Uterus (tissue), 4 donors: ENCODE data around the gene ADGB. TPM values are rescaled to one million over a fixed set of nuclear protein-coding genes. Genes with fewer than 3 reads are reported as not detected.
A peak's percentile ranks its signal among the peaks of the same experiment; 100 is the strongest.
"Not testable (repeated sequence)": the region's sequence is repeated elsewhere in the genome, so short reads cannot be mapped to it uniquely, and the experiment has no call there.

Experiments used
- DNase-seq, 2 donors: peaks; one replicate each; pipeline ENCODE4 v3.0.0-alpha.2; 2019 to 2020
- H3K27ac ChIP-seq, 2 donors: fragments of 200-600 bp; sonication (generic); 1 replicate in 1 of 2; 2 replicates in 1 of 2; pipeline ENCODE4 v1.5.1; 2016 to 2018
- H3K27me3 ChIP-seq, 2 donors: fragments of 200-600 bp; sonication (generic); one replicate each; pipeline ENCODE4 v1.5.1; 2018 to 2019; ENCODE audit warnings: control low read depth in 1 of 2
- H3K36me3 ChIP-seq, 2 donors: fragments of 200-600 bp; sonication (generic); one replicate each; pipeline ENCODE4 v1.5.1; 2019; ENCODE audit warnings: control low read depth in 1 of 2
- H3K4me1 ChIP-seq, 2 donors: fragments of 200-600 bp; sonication (generic); one replicate each; pipeline ENCODE4 v1.5.1; 2018 to 2019; ENCODE audit warnings: control low read depth in 1 of 2
- H3K4me3 ChIP-seq, 2 donors: fragments of 200-600 bp; sonication (generic); 1 replicate in 1 of 2; 2 replicates in 1 of 2; pipeline ENCODE4 v1.5.1; 2018 to 2019; ENCODE audit warnings: mild to moderate bottlenecking in 1 of 2
- H3K9me3 ChIP-seq, 2 donors: fragments of 200-600 bp; sonication (generic); one replicate each; pipeline ENCODE4 v1.5.1; 2019; ENCODE audit warnings: control low read depth in 1 of 2
- POLR2A ChIP-seq, 2 donors: fragments of 450-650 bp; IDR thresholded peaks; one replicate each; pipeline ENCODE4 v1.6.1; 2016; ENCODE audit warnings: antibody characterized with exemption in 2 of 2, mild to moderate bottlenecking in 1 of 2, moderate library complexity in 1 of 2
- intact Hi-C: fragments of 100-400 bp; cut with DNase I; formaldehyde crosslinking; loops from one replicate; pipeline ENCODE4 v1.15.1; 2023; ENCODE audit warnings: low total_unique reads
- total RNA-seq, 4 donors: library from RNA; depleted of rRNA in 3 of 4; stranded (reverse); fragments of >200 nt in 3 of 4; gene quantifications; one replicate each; pipeline versions ENCODE4 v1.1.0 to v1.2.4, GENCODE V29; 2014 to 2023
- TF ChIP-seq, protein P1 (sequence below), 4 experiments: fragments of 200-600 bp in 2 of 4; fragments of 450-650 bp in 2 of 4; sonication (generic) in 2 of 4; IDR thresholded peaks; one replicate each; pipeline ENCODE4 v1.5.1; 2016 to 2019; ENCODE audit warnings: antibody characterized with exemption in 4 of 4, mild to moderate bottlenecking in 2 of 4, moderate library complexity in 1 of 4
- donor health status: DM: yes; HTN: yes; CAD: no.

ADGB gene
- total RNA-seq, result 1 to 10 TPM in 2 of 4 donors, not detected in 2; 1.9 to 7.7 TPM

DNA sequence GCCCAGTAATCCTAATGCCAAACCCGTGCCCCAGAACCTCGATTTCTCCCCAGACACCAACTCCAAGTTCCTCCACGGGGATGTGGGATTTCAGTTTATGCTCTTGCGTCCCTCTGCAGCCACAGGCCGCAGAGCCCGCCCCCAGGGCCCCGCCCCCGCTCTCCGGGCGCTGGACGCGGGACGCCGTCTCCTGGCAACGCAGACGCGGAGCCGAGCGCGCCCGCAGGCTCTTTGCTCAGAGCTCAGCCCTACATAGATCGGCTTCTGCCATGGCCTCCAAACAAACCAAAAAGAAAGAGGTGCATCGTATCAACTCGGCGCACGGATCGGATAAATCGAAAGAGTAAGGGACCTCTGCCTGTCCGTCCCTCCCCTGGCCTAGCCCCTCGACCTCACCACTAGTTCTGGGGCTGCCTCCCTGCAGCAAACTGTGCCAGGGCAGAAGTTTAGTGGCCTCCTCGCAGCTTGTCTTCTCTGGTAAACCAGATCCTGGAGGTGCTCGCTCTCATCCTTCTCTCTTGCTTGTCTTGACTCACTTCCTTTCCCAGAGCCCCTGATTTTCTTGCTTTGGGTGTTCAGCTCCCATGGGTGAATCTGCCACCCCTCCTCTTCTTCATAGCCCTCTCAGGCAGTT lies at the start of gene ADGB:
ADGB (plus strand) TSS at position 201 of the 634 bp plus-strand sequence; CDS start at position 270, 69 bp downstream.
- Histone ChIP-seq H3K4me3 (peak within 1 kb of the TSS in 1 of 2 donors; percentile 22), H3K36me3 (no peaks in the 10 kb centered on the region), H3K4me1 (no peaks in the 10 kb centered on the region), H3K9me3 (no peaks in the 10 kb centered on the region), H3K27me3 (no peaks in the 10 kb centered on the region), H3K27ac (no peak within 1 kb of the TSS)
- DNase-seq, result peak in 1 of 2 donors; percentile 49
- TF ChIP-seq, protein P1, sequence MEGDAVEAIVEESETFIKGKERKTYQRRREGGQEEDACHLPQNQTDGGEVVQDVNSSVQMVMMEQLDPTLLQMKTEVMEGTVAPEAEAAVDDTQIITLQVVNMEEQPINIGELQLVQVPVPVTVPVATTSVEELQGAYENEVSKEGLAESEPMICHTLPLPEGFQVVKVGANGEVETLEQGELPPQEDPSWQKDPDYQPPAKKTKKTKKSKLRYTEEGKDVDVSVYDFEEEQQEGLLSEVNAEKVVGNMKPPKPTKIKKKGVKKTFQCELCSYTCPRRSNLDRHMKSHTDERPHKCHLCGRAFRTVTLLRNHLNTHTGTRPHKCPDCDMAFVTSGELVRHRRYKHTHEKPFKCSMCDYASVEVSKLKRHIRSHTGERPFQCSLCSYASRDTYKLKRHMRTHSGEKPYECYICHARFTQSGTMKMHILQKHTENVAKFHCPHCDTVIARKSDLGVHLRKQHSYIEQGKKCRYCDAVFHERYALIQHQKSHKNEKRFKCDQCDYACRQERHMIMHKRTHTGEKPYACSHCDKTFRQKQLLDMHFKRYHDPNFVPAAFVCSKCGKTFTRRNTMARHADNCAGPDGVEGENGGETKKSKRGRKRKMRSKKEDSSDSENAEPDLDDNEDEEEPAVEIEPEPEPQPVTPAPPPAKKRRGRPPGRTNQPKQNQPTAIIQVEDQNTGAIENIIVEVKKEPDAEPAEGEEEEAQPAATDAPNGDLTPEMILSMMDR (IDR thresholded peaks at IDR 0.05), result no peak
- intact Hi-C loops, result no loop called here

DNA sequence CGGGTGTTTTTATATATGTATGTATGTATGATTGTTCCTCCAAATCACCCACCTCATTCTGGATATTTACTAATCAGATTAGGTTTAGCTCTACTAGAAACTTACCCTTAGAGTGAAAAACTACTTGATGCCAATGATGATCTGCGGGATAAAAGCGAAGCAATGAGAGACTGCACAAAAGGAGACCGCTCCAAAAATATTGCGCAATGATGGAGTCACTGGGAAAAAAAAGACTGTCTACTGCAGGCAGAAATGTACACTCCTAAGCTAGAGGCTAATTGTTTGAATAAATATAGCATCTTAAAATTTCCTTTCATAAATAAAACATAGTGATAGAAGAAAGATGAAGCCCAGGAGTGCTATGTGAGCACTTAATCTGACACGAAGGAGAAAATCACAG lies 47.9 kb upstream of the ADGB start:
- H3K9me3 ChIP-seq, result no peaks in the 10 kb centered on the region
- no peaks in the 10 kb centered on the region for H3K36me3 ChIP-seq
- H3K27me3 ChIP-seq, result no peaks in the 10 kb centered on the region
- TF ChIP-seq, protein P1 (IDR thresholded peaks at IDR 0.05), result no peak
- no peak for TF ChIP-seq POLR2A (IDR thresholded peaks at IDR 0.05)
- no peaks in the 10 kb centered on the region for H3K4me1 ChIP-seq
- peak in 1 of 2 donors; percentile 38 for DNase-seq
- intact Hi-C loops, result no loop called here
- peak overlapping the region in 1 of 2 donors; percentile 23 for H3K27ac ChIP-seq
- H3K4me3 ChIP-seq, result no peak overlapping the region

DNA sequence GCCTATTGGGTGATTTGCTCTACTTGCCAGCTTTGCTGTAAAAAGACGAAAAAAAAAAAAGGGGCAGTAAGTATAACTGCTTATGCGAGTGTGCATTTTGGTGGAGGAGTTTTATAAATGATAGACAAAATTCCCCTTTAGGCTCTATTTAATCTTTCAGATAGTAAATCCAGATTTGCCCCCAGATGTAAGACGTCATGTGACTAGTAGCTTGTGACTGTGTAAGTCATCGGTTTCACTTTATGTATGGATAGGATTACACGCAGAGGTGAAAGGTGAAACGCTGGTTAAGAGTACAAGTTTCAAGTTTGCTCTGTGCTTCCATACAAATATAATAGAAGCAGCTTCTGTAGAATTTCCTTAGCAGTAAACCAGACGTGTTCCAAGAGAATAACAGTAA lies 47.2 kb upstream of the ADGB start:
- DNase-seq, result no peak
- no peak overlapping the region for H3K27ac ChIP-seq
- H3K27me3 ChIP-seq, result no peaks in the 10 kb centered on the region
- H3K4me1 ChIP-seq, result no peaks in the 10 kb centered on the region
- no peaks in the 10 kb centered on the region for H3K36me3 ChIP-seq
- H3K4me3 ChIP-seq, result no peak overlapping the region
- intact Hi-C loops, result no loop called here
- no peak for TF ChIP-seq POLR2A (IDR thresholded peaks at IDR 0.05)
- TF ChIP-seq, protein P1 (IDR thresholded peaks at IDR 0.05), result no peak
- H3K9me3 ChIP-seq, result no peaks in the 10 kb centered on the region

DNA sequence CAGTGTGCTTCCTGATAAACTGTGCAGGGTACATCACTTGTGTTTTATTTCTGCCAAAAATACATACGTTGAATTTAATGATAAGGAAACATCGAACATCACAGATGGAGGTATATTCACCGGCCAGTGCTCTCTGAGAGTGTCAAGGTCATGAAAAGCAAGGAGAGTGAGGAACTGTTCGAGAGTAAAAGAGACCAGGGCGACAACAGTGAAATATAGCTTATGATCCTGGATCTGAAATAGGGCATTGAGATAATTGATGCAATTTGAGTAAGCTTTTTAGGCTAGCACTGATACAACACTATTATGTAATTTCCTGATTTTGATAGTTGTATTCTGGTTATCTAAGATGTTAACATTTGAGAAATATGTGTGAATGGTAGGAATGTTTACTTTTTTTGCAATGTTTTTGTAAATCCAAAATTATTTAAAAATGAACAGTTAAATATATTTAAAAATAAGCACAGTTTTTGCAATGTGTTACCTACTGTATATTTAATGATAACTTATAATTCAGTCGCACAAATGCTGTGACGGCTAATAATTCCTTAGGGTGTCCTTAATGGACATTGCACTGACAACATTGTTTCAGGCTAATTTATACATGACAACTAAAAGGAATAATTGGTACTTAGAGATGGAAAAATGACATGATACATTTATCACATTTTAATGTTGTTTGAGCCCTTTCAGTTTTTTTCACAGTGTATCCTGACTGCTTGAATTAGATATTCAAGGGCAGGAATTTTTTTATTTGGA lies 45.2 kb upstream of the ADGB start:
- DNase-seq, result no peak
- no peaks in the 10 kb centered on the region for H3K4me1 ChIP-seq
- intact Hi-C loops, result no loop called here
- H3K36me3 ChIP-seq, result peaks cover 0 to 1% of the 10 kb centered on the region in 2 donors
- H3K4me3 ChIP-seq, result no peak overlapping the region
- H3K27ac ChIP-seq, result no peak overlapping the region
- TF ChIP-seq, protein P1 (IDR thresholded peaks at IDR 0.05), result no peak
- TF ChIP-seq POLR2A (IDR thresholded peaks at IDR 0.05), result no peak
- H3K27me3 ChIP-seq, result no peaks in the 10 kb centered on the region
- H3K9me3 ChIP-seq, result no peaks in the 10 kb centered on the region

DNA sequence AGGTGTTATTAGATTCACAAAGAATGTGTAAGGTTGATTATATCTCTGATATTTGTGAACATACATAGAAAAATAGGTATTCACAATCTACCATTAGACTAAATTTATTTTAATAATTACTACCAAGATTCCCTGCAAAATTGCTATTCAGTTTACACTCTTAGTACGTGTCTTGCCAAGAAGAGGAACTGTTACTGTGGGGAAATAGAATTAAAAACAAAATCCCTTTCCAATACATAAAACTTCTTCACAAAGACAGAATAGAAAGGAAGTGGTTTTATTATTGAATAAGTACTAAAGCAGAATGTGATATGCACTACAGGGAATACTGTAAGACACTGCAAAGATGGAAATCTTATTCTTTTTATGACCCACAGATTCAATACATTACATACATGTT lies 38.2 kb upstream of the ADGB start:
- TF ChIP-seq, protein P1 (IDR thresholded peaks at IDR 0.05), result no peak
- TF ChIP-seq POLR2A (IDR thresholded peaks at IDR 0.05), result no peak
- DNase-seq, result no peak
- Histone ChIP-seq H3K36me3 (peaks cover 0 to 3% of the 10 kb centered on the region in 2 donors), H3K27me3 (no peaks in the 10 kb centered on the region), H3K9me3 (no peaks in the 10 kb centered on the region), H3K4me1 (no peaks in the 10 kb centered on the region), H3K27ac (no peak overlapping the region), H3K4me3 (no peak overlapping the region)
- intact Hi-C loops, result no loop called here

DNA sequence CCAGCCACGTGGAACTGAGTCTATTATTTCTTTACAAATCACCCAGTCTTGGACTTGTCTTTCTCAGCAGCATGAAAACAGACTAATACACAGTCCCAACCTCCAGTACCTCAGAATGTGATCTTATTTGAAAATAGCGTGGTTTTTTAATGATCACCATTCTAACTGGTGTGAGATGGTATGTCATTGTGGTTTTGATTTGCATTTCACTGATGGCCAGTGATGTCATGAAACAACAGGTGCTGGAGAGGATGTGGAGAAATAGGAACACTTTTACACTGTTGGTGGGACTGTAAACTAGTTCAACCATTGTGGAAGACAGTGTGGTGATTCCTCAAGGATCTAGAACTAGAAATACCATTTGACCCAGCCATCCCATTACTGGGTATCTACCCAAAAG lies 32.1 kb upstream of the ADGB start:
- intact Hi-C loops, H3K4me3 ChIP-seq, DNase-seq, H3K36me3 ChIP-seq, H3K27me3 ChIP-seq, H3K27ac ChIP-seq, H3K9me3 ChIP-seq, H3K4me1 ChIP-seq: not testable (repeated sequence)

DNA sequence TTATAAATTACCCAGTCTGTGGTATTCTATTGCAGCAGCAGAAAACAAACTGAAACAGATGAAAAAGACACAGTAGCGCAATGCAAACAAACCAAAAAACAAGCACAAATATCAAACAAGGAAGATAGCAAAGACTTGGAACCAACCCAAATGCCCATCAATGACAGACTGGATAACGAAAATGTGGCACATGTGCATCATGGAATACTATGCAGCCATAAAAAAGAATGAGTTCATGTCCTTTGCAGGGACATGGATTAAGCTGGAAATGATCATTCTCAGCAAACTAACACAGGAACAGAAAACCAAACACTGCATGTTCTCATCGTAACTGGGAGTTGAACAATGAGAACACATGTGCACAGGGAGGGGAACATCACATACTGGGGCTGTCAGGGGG lies 30.2 kb upstream of the ADGB start:
- H3K27me3 ChIP-seq, H3K4me3 ChIP-seq, H3K4me1 ChIP-seq, H3K27ac ChIP-seq, DNase-seq, H3K36me3 ChIP-seq, intact Hi-C loops, H3K9me3 ChIP-seq: not testable (repeated sequence)
